Pancreas (tissue), 10 donors: Measurements from ENCODE around the gene CUX1. TPM values are rescaled to one million over a fixed set of nuclear protein-coding genes. Genes with fewer than 3 reads are reported as not detected.
"Not testable (repeated sequence)": the region's sequence is repeated elsewhere in the genome, so short reads cannot be mapped to it uniquely, and the experiment has no call there.

ENCODE experiments used
- ATAC-seq, 4 donors: fragments of 200-7000 bp; cut with Tn5 transposase; one replicate each; pipeline versions ENCODE4 v1.8.0 to v1.9.1; 2020; ENCODE audit warnings: mild to moderate bottlenecking in 4 of 4, moderate library complexity in 4 of 4
- DNase-seq, 6 donors: peaks; one replicate each; pipeline ENCODE4 v3.0.0-alpha.2; 2020
- FAIRE-seq: peaks from 2 replicates; lab custom pipeline; 2012; peaks lifted over from hg19 to GRCh38; lab: Jason Lieb, UNC
- H3K27ac ChIP-seq, 4 donors: fragments of 200-600 bp; sonication (generic); 1 replicate in 3 of 4; 2 replicates in 1 of 4; pipeline versions ENCODE4 v1.5.0 to v1.8.0; 2020
- H3K27me3 ChIP-seq, 4 donors: fragments of 200-600 bp; one replicate each; pipeline ENCODE4 v1.8.0; 2021
- H3K36me3 ChIP-seq, 3 donors: fragments of 200-600 bp; sonication (generic) in 1 of 3; one replicate each; pipeline versions ENCODE4 v1.5.0 to v1.8.0; 2020 to 2021
- H3K4me1 ChIP-seq, 3 donors: fragments of 200-600 bp; one replicate each; pipeline ENCODE4 v1.8.0; 2021
- H3K4me3 ChIP-seq, 4 donors: fragments of 200-600 bp; sonication (generic) in 2 of 4; one replicate each; pipeline versions ENCODE4 v1.5.0 to v1.8.0; 2020 to 2021
- H3K9me3 ChIP-seq, 4 donors: fragments of 200-600 bp; one replicate each; pipeline ENCODE4 v1.8.0; 2021
- WGBS, 2 donors: extraction: QIAGEN DNeasy Blood & Tissue Kit; methylation state at CpG; one replicate each; pipeline ENCODE4 v1.1.7; 2013; 5-methylcytosine and 5-hydroxymethylcytosine counted together
- intact Hi-C, 3 donors: fragments of 100-400 bp; cut with DNase I; formaldehyde crosslinking; loops; one replicate each; pipeline versions ENCODE4 v1.11.1 to v1.14.2; 2022
- polyA plus RNA-seq, 2 donors: library from polyadenylated mRNA; stranded (reverse); fragments of 200-250 nt; gene quantifications; one replicate each; pipeline ENCODE4 v1.2.3, GENCODE V29; 2013
- total RNA-seq, 6 donors: library from RNA; stranded (reverse); fragmentation: NEBNext Ultra II Directional in 4 of 6; extraction: Animal tissue kit (Norgen Biotek cat#: 25700) in 4 of 6; gene quantifications; one replicate each; pipeline versions ENCODE4 v1.2.1 to v1.2.4, GENCODE V29; 2021 to 2023
- TF ChIP-seq, protein P1 (sequence below), 4 donors: fragments of 200-600 bp; sonication (generic) in 3 of 4; IDR thresholded peaks; one replicate each; pipeline versions ENCODE4 v1.5.0 to v1.8.0; 2021; ENCODE audit warnings: antibody characterized with exemption in 4 of 4
- donor health status: healthy with polysubstance abuse.
- donor health status: DM: no; HTN: no; CAD: no; lungs with moderate emphysema.
- donor health status: DM: no; HTN: no; CAD: no.
- donor health status: control.
- donor health status: control.
- donor health status: Bipolar disorder and iron deficiency.
- donor health status: DM: yes; HTN: yes; CAD: no.
- donor health status: DM: no; HTN: no; CAD: no.
- donor health status: DM: no; HTN: no; CAD: no.
- donor health status: DM: yes; HTN: yes; CAD: no.

CUX1 gene
- total and polyA plus RNA-seq, 8 donors = 18.9 to 61.2 (median 45.1) TPM

DNA sequence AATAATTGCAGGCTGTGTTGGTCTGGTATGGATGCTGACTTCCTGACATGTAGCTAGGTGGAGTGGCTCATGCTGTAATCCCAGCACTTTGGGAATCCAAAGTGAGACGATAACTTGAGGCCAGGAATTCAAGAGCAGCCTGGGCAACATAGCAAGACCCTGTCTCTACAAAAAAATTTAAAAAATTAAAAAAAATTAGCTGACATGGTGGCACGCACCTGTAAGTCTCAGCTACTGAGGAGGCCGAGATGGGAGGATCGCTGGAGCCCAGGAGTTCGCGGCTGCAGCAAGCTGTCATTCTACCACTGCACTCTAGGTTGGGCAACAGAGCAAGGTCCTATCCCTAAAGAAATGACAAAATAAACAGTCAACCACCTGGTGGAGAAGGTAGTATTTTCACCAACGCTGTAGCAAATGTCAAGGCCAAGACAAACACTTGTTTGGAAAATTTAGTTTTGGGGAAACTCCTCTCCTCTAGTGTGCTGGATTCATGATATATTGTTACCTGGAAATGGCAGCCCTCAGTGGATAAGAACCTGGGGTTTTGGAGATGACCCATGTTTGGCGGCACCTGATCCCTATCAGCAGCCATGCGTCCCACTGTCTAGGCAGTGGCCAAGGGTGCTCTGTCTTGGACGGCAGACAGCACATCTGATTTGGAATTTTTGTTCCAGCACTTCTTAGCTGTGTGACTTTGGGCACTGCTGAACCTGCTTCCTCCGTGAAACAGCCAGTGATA, 29.5 kb downstream of the CUX1 start:
- TF ChIP-seq, protein P1, sequence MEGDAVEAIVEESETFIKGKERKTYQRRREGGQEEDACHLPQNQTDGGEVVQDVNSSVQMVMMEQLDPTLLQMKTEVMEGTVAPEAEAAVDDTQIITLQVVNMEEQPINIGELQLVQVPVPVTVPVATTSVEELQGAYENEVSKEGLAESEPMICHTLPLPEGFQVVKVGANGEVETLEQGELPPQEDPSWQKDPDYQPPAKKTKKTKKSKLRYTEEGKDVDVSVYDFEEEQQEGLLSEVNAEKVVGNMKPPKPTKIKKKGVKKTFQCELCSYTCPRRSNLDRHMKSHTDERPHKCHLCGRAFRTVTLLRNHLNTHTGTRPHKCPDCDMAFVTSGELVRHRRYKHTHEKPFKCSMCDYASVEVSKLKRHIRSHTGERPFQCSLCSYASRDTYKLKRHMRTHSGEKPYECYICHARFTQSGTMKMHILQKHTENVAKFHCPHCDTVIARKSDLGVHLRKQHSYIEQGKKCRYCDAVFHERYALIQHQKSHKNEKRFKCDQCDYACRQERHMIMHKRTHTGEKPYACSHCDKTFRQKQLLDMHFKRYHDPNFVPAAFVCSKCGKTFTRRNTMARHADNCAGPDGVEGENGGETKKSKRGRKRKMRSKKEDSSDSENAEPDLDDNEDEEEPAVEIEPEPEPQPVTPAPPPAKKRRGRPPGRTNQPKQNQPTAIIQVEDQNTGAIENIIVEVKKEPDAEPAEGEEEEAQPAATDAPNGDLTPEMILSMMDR (IDR thresholded peaks at IDR 0.05) = no peak
- intact Hi-C loops = no loop called here
- H3K9me3 ChIP-seq = no peaks in the 10 kb centered on the region
- H3K27ac ChIP-seq = no peak overlapping the region
- no peak for FAIRE-seq
- H3K27me3 ChIP-seq = no peaks in the 10 kb centered on the region
- no peak for DNase-seq
- WGBS, 2 donors = 96 to 98% methylated on average over 11 of the region's 11 CpGs
- no peak for ATAC-seq
- no peaks in the 10 kb centered on the region for H3K36me3 ChIP-seq
- no peaks in the 10 kb centered on the region for H3K4me1 ChIP-seq
- H3K4me3 ChIP-seq = no peak overlapping the region

DNA sequence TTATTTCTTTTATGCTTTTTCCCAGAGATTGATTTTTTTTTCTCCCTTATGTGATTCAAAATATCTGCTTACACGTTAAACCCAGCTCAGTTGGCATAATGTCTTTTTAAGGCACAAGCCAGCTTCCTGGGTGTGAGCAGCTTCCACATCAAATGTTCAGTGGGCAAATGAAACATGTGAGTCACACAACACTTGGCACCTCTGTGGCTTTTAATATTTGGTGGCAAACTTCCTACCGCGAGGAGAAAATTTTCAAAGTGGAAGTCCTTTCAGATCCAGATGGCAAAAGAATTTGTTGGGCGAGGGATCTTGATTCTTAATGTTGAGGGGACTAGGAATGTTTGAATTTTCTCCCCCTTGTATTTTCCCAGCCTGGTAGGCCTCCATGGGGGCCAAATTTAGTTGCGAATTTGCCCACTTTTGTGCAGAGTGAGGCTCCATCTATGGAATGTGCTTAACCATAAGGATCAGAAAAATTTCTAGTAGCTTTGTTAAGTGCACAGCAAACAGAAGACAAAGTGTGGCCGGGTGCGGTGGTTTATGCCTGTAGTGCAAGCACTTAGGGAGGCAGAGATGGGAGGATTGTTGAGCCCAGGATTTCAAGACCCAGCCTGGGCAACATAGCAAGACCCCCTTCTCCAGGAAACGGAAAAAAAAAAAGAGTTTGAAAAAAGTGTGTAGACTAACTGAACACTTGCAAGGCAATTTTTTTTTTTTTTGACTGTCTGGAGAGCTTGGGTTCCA, 31.0 kb downstream of the CUX1 start:
- DNase-seq (no peak), ATAC-seq (no peak), FAIRE-seq (no peak)
- no peak overlapping the region for H3K27ac ChIP-seq
- H3K4me1 ChIP-seq = no peaks in the 10 kb centered on the region
- WGBS, 2 donors = 97% methylated on average over 8 of the region's 8 CpGs
- H3K36me3 ChIP-seq = no peaks in the 10 kb centered on the region
- TF ChIP-seq, protein P1 (IDR thresholded peaks at IDR 0.05) = no peak
- H3K9me3 ChIP-seq = no peaks in the 10 kb centered on the region
- no peaks in the 10 kb centered on the region for H3K27me3 ChIP-seq
- no peak overlapping the region for H3K4me3 ChIP-seq
- intact Hi-C loops = no loop called here

DNA sequence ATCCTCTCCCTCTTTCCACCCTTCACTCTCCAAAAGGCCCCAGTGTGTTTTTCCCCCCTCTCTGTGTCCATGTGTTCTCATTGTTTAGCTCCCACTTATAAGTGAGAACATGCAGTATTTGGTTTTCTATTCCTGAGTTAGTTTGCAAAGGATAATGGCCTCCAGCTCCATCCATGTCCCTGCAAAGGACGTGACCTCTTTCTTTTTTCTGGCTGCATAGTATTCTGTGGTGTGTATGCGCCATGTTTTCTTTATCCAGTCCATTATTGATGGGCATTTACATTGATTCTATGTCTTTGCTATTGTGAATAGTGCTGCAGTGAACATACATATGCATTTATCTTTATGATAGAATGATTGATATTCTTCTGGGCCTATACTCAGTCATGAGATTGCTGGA, 31.9 kb downstream of the CUX1 start:
- H3K4me1 ChIP-seq, H3K27ac ChIP-seq, intact Hi-C loops, H3K36me3 ChIP-seq, DNase-seq, H3K4me3 ChIP-seq, ATAC-seq, H3K9me3 ChIP-seq, FAIRE-seq, H3K27me3 ChIP-seq: not testable (repeated sequence)
- WGBS, 2 donors = 96 to 100% methylated on average over 2 of the region's 2 CpGs

DNA sequence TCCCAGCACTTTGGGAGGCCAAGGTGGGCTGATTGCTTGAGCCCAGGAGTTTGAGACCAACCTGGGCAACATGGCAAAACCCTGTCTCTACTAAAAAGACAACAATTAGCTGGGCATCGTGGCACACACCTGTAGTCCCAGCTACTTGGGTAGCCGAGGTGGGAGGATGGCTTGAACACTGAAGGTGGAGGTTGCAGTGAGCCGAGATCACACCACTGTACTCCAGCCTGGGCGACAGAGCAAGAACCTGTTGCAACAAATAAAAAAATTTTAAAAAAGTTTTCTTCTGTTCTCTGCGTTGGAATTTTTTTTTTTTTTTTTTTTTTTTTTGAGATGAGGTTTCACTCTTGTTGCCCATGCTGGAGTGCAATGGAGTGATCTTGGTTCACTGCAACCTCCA, 34.9 kb downstream of the CUX1 start:
- FAIRE-seq, H3K27me3 ChIP-seq, H3K4me3 ChIP-seq, H3K27ac ChIP-seq, H3K4me1 ChIP-seq, ATAC-seq, H3K9me3 ChIP-seq, DNase-seq, intact Hi-C loops, H3K36me3 ChIP-seq: not testable (repeated sequence)
- 94 to 98% methylated on average over 5 of the region's 5 CpGs for WGBS, 2 donors

- DNase-seq (no peak), ATAC-seq (no peak), FAIRE-seq (no peak)
- Histone ChIP-seq H3K36me3 (no peaks in the 10 kb centered on the region), H3K27me3 (no peaks in the 10 kb centered on the region), H3K27ac (no peak overlapping the region), H3K4me3 (no peak overlapping the region), H3K9me3 (no peaks in the 10 kb centered on the region), H3K4me1 (peaks cover 0 to 12% (median 2%) of the 10 kb centered on the region in 3 donors)
- TF ChIP-seq, protein P1 (IDR thresholded peaks at IDR 0.05) = no peak
- 95 to 99% methylated on average over 7 of the region's 7 CpGs for WGBS, 2 donors
- intact Hi-C loops = no loop called here
Measured at GRCh38 chr7:101853684-101854083, 36.3 kb downstream of the CUX1 start.
